ENCODE data around the gene ATP13A4.

DNA sequence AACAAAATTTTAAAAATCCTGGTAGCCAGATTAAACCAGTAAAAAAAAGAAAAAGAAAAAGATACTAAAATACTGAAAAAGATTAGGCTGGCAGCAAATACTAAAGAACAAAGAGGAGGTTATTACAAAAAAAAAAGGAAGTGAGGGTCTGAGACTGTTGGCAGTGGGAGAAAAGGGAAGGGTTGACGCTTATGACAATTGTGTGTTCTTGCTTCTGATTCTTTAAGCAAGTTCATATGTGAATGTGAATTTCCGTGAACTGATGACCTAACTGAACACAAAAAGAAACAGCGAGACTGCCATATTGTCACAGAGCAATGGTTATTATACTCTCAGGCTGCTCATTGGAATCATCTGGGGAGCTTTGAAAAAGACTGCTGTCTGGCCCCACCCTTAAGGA lies 56.5 kb downstream of the ATP13A4 start:
- TF ChIP-seq, protein P1, sequence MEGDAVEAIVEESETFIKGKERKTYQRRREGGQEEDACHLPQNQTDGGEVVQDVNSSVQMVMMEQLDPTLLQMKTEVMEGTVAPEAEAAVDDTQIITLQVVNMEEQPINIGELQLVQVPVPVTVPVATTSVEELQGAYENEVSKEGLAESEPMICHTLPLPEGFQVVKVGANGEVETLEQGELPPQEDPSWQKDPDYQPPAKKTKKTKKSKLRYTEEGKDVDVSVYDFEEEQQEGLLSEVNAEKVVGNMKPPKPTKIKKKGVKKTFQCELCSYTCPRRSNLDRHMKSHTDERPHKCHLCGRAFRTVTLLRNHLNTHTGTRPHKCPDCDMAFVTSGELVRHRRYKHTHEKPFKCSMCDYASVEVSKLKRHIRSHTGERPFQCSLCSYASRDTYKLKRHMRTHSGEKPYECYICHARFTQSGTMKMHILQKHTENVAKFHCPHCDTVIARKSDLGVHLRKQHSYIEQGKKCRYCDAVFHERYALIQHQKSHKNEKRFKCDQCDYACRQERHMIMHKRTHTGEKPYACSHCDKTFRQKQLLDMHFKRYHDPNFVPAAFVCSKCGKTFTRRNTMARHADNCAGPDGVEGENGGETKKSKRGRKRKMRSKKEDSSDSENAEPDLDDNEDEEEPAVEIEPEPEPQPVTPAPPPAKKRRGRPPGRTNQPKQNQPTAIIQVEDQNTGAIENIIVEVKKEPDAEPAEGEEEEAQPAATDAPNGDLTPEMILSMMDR (conservative IDR thresholded peaks at IDR 0.05; ENCODE audit: low read depth, low read length) = no peak
- TF ChIP-seq MAZ (IDR thresholded peaks at IDR 0.05; ENCODE audit: borderline replicate concordance, low read depth, low read length) (no peak), MXI1 (IDR thresholded peaks at IDR 0.05; ENCODE audit: borderline replicate concordance, low read depth, low read length) (no peak), RAD21 (IDR thresholded peaks at IDR 0.05; ENCODE audit: low read length) (no peak), POLR2A (IDR thresholded peaks at IDR 0.05; ENCODE audit: low read depth, low read length) (no peak), NFE2L2 (IDR thresholded peaks at IDR 0.05; ENCODE audit: low read depth, low read length) (no peak), SMC3 (IDR thresholded peaks at IDR 0.05; ENCODE audit: low read depth, low read length) (no peak), CHD1 (IDR thresholded peaks at IDR 0.05; ENCODE audit: low read depth, low read length) (no peak), RFX5 (IDR thresholded peaks at IDR 0.05; ENCODE audit: low read depth, low read length) (no peak), USF2 (IDR thresholded peaks at IDR 0.05; ENCODE audit: low read depth, low read length) (no peak), CEBPB (IDR thresholded peaks at IDR 0.05; ENCODE audit: low read depth, low read length) (no peak)

All from IMR-90 (cell line).